HepG2 (cell line): ENCODE measurements around the gene NFS1. TPM values are rescaled to one million over a fixed set of nuclear protein-coding genes. Genes with fewer than 3 reads are reported as not detected.

Source experiments
- ATF5 ChIP-seq: sonication (generic); formaldehyde crosslinking; IDR thresholded peaks from 2 replicates; pipeline ENCODE4 v1.4.0; 2020; ENCODE audit warnings: mild to moderate bottlenecking, low read depth, missing genetic modification reagents
- BATF2 ChIP-seq: sonication (generic); formaldehyde crosslinking; IDR thresholded peaks from 2 replicates; pipeline ENCODE4 v1.8.0; 2022; ENCODE audit warnings: mild to moderate bottlenecking, missing genetic modification reagents, moderate library complexity
- EED ChIP-seq: sonication (generic); formaldehyde crosslinking; IDR thresholded peaks from 2 replicates; pipeline ENCODE4 v1.5.0; 2020; ENCODE audit warnings: mild to moderate bottlenecking, missing genetic modification reagents
- FOXK1 ChIP-seq: sonication (generic); formaldehyde crosslinking; IDR thresholded peaks from 2 replicates; pipeline ENCODE4 v1.4.0; 2020; ENCODE audit warnings: low read depth, missing genetic modification reagents, borderline replicate concordance
- IKZF4 ChIP-seq: sonication (generic); formaldehyde crosslinking; IDR thresholded peaks from 2 replicates; pipeline ENCODE4 v1.5.1; 2020; ENCODE audit warnings: borderline replicate concordance, mild to moderate bottlenecking, low read depth, missing genetic modification reagents; ENCODE audit errors: not compliant biosample characterization
- MXD4 ChIP-seq: IDR thresholded peaks from 2 replicates; pipeline ENCODE4 v1.6.1; 2016; ENCODE audit warnings: mild to moderate bottlenecking, missing biosample characterization, missing genetic modification reagents
- NR0B2 ChIP-seq: sonication (generic); formaldehyde crosslinking; IDR thresholded peaks from 2 replicates; pipeline ENCODE4 v1.4.0; 2020; ENCODE audit warnings: mild to moderate bottlenecking, missing genetic modification reagents
- RFX5 ChIP-seq: IDR thresholded peaks from 2 replicates; pipeline ENCODE4 v1.6.1; 2011; ENCODE audit warnings: low read depth, low read length, improper control_type of control experiment
- RNF2 ChIP-seq: fragments of 450-650 bp; conservative IDR thresholded peaks from 2 replicates; pipeline ENCODE4 v1.6.1; 2016; ENCODE audit warnings: low read depth
- RORA ChIP-seq: sonication (generic); formaldehyde crosslinking; IDR thresholded peaks from 2 replicates; pipeline ENCODE4 v1.5.0; 2020; ENCODE audit warnings: mild to moderate bottlenecking, missing genetic modification reagents, moderate library complexity
- SNAI1 ChIP-seq: sonication (generic); formaldehyde crosslinking; IDR thresholded peaks from 2 replicates; pipeline ENCODE4 v1.5.0; 2020; ENCODE audit warnings: mild to moderate bottlenecking, missing genetic modification reagents, borderline replicate concordance
- SOX13 ChIP-seq, 3 experiments: fragments of 450-650 bp in 1 of 3; sonication (generic) in 1 of 3; formaldehyde crosslinking in 1 of 3; IDR thresholded peaks in 2 of 3; conservative IDR thresholded peaks in 1 of 3; 2 replicates each; pipeline versions ENCODE4 v1.5.0 to v1.6.1; 2016 to 2020; ENCODE audit warnings: antibody characterized with exemption in 1 of 3, mild to moderate bottlenecking in 1 of 3, missing compliant biosample characterization in 1 of 3, missing genetic modification reagents in 1 of 3, moderate library complexity in 1 of 3
- SP1 ChIP-seq, 2 experiments: fragments of 450-650 bp in 1 of 2; sonication (generic) in 1 of 2; formaldehyde crosslinking in 1 of 2; IDR thresholded peaks; 2 replicates each; pipeline versions ENCODE4 v1.4.0 to v1.6.1; 2016 to 2020; ENCODE audit warnings: missing genetic modification reagents in 1 of 2
- TARDBP ChIP-seq: sonication (generic); formaldehyde crosslinking; IDR thresholded peaks from 2 replicates; pipeline ENCODE4 v1.8.0; 2022; ENCODE audit warnings: mild to moderate bottlenecking, missing genetic modification reagents
- ZMYM4 ChIP-seq: sonication (generic); formaldehyde crosslinking; IDR thresholded peaks from 2 replicates; pipeline ENCODE4 v1.8.1; 2023; ENCODE audit warnings: mild to moderate bottlenecking, missing genetic modification reagents
- ZNF124 ChIP-seq: sonication (generic); formaldehyde crosslinking; IDR thresholded peaks from 2 replicates; pipeline ENCODE4 v1.4.0; 2020; ENCODE audit warnings: missing genetic modification reagents
- ZNF530 ChIP-seq: sonication (generic); formaldehyde crosslinking; IDR thresholded peaks from 2 replicates; pipeline ENCODE4 v1.5.0; 2020; ENCODE audit warnings: low read depth, mild to moderate bottlenecking, missing genetic modification reagents
- ZNF543 ChIP-seq: sonication (generic); formaldehyde crosslinking; IDR thresholded peaks from 2 replicates; pipeline ENCODE4 v1.4.0; 2020; ENCODE audit warnings: mild to moderate bottlenecking, missing genetic modification reagents
- ZNF563 ChIP-seq: sonication (generic); formaldehyde crosslinking; IDR thresholded peaks from 2 replicates; pipeline ENCODE4 v1.8.0; 2022; ENCODE audit warnings: mild to moderate bottlenecking, moderate library complexity, missing genetic modification reagents
- ZNF644 ChIP-seq: IDR thresholded peaks from 2 replicates; pipeline ENCODE4 v1.6.1; 2016; ENCODE audit warnings: low read depth
- ZNF749 ChIP-seq: sonication (generic); formaldehyde crosslinking; IDR thresholded peaks from 2 replicates; pipeline ENCODE4 v1.8.0; 2022; ENCODE audit warnings: mild to moderate bottlenecking, missing genetic modification reagents, moderate library complexity, borderline replicate concordance
- ZNF773 ChIP-seq: sonication (generic); formaldehyde crosslinking; IDR thresholded peaks from 2 replicates; pipeline ENCODE4 v1.4.0; 2020; ENCODE audit warnings: missing genetic modification reagents, borderline replicate concordance
- ZNF782 ChIP-seq: sonication (generic); formaldehyde crosslinking; IDR thresholded peaks from 2 replicates; pipeline ENCODE4 v1.4.0; 2020; ENCODE audit warnings: missing genetic modification reagents, mild to moderate bottlenecking, borderline replicate concordance
- ZNF839 ChIP-seq: sonication (generic); formaldehyde crosslinking; IDR thresholded peaks from 2 replicates; pipeline ENCODE4 v1.4.0; 2020; ENCODE audit warnings: missing genetic modification reagents, mild to moderate bottlenecking, borderline replicate concordance
- ZSCAN9 ChIP-seq: IDR thresholded peaks from 2 replicates; pipeline ENCODE4 v1.6.1; 2016; ENCODE audit warnings: borderline replicate concordance
- polyA plus RNA-seq, 8 experiments: library from polyadenylated mRNA; depleted of rRNA in 3 of 8; stranded (reverse) in 7 of 8; unstranded in 1 of 8; fragments of >200 nt; fragmentation: Illumina TruSeq in 4 of 8; extraction: Trizol in 4 of 8; gene quantifications; 2 replicates each; pipeline versions ENCODE4 v1.2.1 to v1.2.3, GENCODE V29; 2011 to 2016; ENCODE audit warnings: low read depth in 4 of 8, missing spikeins in 1 of 8, mixed read lengths in 1 of 8; ENCODE audit not compliant: insufficient read depth in 1 of 8
- total RNA-seq, 5 experiments: library from RNA; depleted of rRNA; stranded (reverse); fragments of >200 nt; fragmentation: Illumina TruSeq; extraction: Trizol; gene quantifications; 2 replicates each; pipeline ENCODE4 v1.2.3, GENCODE V29; 2016; ENCODE audit warnings: low read depth in 1 of 5
- TF ChIP-seq, protein P1 (sequence below): sonication (generic); formaldehyde crosslinking; IDR thresholded peaks from 2 replicates; pipeline ENCODE4 v1.8.1; 2023; ENCODE audit warnings: missing genetic modification reagents, mild to moderate bottlenecking, borderline replicate concordance

The NFS1 gene
- total and polyA plus RNA-seq, 2 of the 13 experiments (the other 11 are each of a cell fraction or from before 2014, with no cell fraction given): 65.9 to 88.1 TPM

DNA sequence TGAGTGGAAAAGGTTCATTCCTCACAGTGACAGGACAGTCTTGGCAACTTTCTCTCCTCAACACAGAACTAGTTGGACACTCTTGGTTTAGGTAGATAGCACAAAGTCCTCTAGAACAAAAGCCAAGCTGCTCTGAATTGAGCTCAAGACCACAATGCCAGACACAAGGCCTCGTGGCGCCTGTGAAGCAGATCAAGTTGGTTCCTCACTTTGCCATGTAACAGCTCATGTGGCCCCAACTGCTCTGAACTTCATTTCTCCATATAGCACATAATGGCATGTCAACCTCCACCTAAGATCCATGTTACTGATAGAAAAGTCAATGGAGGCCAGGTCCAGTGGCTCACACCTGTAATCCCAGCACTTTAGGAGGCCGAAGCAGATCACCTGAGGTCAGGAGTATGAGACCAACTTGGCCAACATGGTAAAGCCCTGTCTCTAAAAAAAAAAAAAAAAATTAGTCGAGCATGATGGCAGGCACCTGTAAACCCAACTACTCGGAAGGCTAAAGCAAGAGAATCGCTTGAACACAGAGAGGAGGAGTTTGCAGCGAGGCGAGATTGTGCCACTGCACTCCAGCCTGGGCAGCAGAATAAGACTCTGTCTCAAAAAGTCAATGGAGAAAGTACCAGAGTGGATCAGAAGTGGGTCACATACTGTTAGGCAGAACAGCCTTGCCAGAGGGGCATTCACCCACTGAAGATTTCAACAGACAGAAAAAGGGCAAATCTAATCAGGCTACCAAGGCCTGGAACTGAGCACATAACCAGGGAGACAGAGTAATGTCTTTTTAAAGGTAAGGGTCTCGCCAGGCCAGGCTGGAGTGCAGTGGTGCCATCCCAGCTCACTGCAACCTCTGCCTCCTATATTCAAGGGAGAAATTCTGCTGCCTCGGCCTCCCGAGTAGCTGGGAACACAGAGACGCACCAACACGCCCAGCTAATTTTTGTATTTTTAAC is 21.3 kb upstream of the NFS1 start (continued):
- TF ChIP-seq BATF2 (CRISPR knock-in tag): no peak
- TF ChIP-seq, protein P1, sequence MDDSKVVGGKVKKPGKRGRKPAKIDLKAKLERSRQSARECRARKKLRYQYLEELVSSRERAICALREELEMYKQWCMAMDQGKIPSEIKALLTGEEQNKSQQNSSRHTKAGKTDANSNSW (CRISPR knock-in tag): no peak
- TF ChIP-seq EED (CRISPR knock-in tag): no peak
- TF ChIP-seq ZNF543: no peak
- no peak for TF ChIP-seq ZMYM4 (CRISPR knock-in tag)
- no peak for TF ChIP-seq SNAI1 (CRISPR knock-in tag)
- no peak for TF ChIP-seq ZNF530
- no peak for TF ChIP-seq ZSCAN9
- 0 out of 2 replicates have a peak, but pooled peaks have one; percentile 35 for TF ChIP-seq ZNF749 (CRISPR knock-in tag)
- no peak for TF ChIP-seq ZNF782 (CRISPR knock-in tag)
- no peak for TF ChIP-seq ZNF773 (CRISPR knock-in tag)
- no peak for TF ChIP-seq FOXK1 (CRISPR knock-in tag)
- TF ChIP-seq TARDBP (CRISPR knock-in tag): no peak
- no peak for TF ChIP-seq SP1 (IDR thresholded peaks at IDR 0.05)
- TF ChIP-seq SP1 (CRISPR knock-in tag; IDR thresholded peaks at IDR 0.05): no peak
- no peak for TF ChIP-seq SOX13 (IDR thresholded peaks at IDR 0.05)
- TF ChIP-seq SOX13 (CRISPR knock-in tag; conservative IDR thresholded peaks at IDR 0.05 in 1 of 2, IDR thresholded peaks at IDR 0.05 in 1 of 2): 0 out of 4 replicates have a peak, but pooled peaks of 1 of the 2 experiments have one; percentile 6
- TF ChIP-seq MXD4 (CRISPR knock-in tag): no peak
- TF ChIP-seq ZNF124 (CRISPR knock-in tag): no peak
- TF ChIP-seq RORA (CRISPR knock-in tag): no peak
- TF ChIP-seq RNF2: no peak
- TF ChIP-seq RFX5: no peak
- TF ChIP-seq ATF5 (CRISPR knock-in tag): no peak
- no peak for TF ChIP-seq ZNF644 (CRISPR knock-in tag)
- TF ChIP-seq NR0B2 (CRISPR knock-in tag): no peak
- peak; percentile 29; the same call in 1 of the 2 replicates for TF ChIP-seq ZNF563
- TF ChIP-seq ZNF839 (CRISPR knock-in tag): no peak
- peak; percentile 42 for TF ChIP-seq IKZF4
